ENCODE data around the gene BEX3. TPM values are rescaled to one million over a fixed set of nuclear protein-coding genes. Genes with fewer than 3 reads are reported as not detected.

The BEX3 gene
- total RNA-seq (100 to 1,000 TPM; 125 to 150 (median 135) TPM), polyA plus RNA-seq (10 to 100 TPM; 39.1 to 77.5 (median 62.6) TPM)

GRCh38 chrX:103376118-103376978, at the start of gene BEX3:
BEX3 (plus strand) TSS chrX:103376538; CDS start chrX:103377522, 984 bp downstream.
- Histone ChIP-seq H3K9me3 (no peaks in the 10 kb centered on the region), H3K4me3 (peak within 1 kb of the TSS; percentile 70 to 76 (median 72)), H3K4me1 (no peaks in the 10 kb centered on the region), H3K27ac (peak within 1 kb of the TSS; percentile 82 to 87 (median 84)), H3K27me3 (peaks cover 0 to 3% (median 0%) of the 10 kb centered on the region in 3 donors), H3K36me3 (no peaks in the 10 kb centered on the region)
- peak; percentile 80 for DNase-seq
- 4 to 5% methylated on average over 48 to 61 of the region's 62 CpGs for WGBS, 2 donors
- intact Hi-C loops (cut with DNase I): no loop called here
- peak; percentile 78 to 92 (median 83) for TF ChIP-seq POLR2AphosphoS5 (IDR thresholded peaks at IDR 0.05)
- TF ChIP-seq EP300 (IDR thresholded peaks at IDR 0.05): no peak
- TF ChIP-seq POLR2A (IDR thresholded peaks at IDR 0.05): peak in 1 of 2 donors; percentile 45
- TF ChIP-seq CTCF (IDR thresholded peaks at IDR 0.05): no peak

GRCh38 chrX:103329991-103330390, 46.3 kb upstream of the BEX3 start, which contains the start of gene TCEAL7:
TCEAL7 (plus strand) TSS chrX:103330239; CDS start chrX:103331404, 1,165 bp downstream.
- H3K36me3 ChIP-seq: no peaks in the 10 kb centered on the region
- H3K4me1 ChIP-seq: peaks cover 0 to 5% (median 0%) of the 10 kb centered on the region in 4 donors
- TF ChIP-seq EP300 (IDR thresholded peaks at IDR 0.05): no peak
- peak in 1 of 2 donors; percentile 25 for TF ChIP-seq POLR2A (IDR thresholded peaks at IDR 0.05)
- no peak for TF ChIP-seq CTCF (IDR thresholded peaks at IDR 0.05)
- peak; percentile 45 to 80 (median 62) for TF ChIP-seq POLR2AphosphoS5 (IDR thresholded peaks at IDR 0.05)
- H3K4me3 ChIP-seq: peak within 1 kb of the TSS; percentile 23 to 47 (median 44)
- DNase-seq: peak; percentile 79
- intact Hi-C loops (cut with DNase I): loop anchor here (5.0 to 10.0 kb wide), 2 partner anchors 78 to 115 kb away; partner anchors contain the start of gene BEX4
- H3K27ac ChIP-seq: peak within 1 kb of the TSS; percentile 12 to 63 (median 56)
- WGBS, 2 donors: 55 to 71% methylated on average over 11 of the region's 11 CpGs
- no peaks in the 10 kb centered on the region for H3K9me3 ChIP-seq
- peaks cover 0 to 2% (median 0%) of the 10 kb centered on the region in 3 donors for H3K27me3 ChIP-seq

GRCh38 chrX:103330681-103331288, 45.6 kb upstream of the BEX3 start:
- Histone ChIP-seq H3K9me3 (no peaks in the 10 kb centered on the region), H3K27me3 (peaks cover 0 to 2% (median 0%) of the 10 kb centered on the region in 3 donors), H3K4me1 (peaks cover 0 to 5% (median 0%) of the 10 kb centered on the region in 4 donors), H3K36me3 (no peaks in the 10 kb centered on the region), H3K4me3 (peak overlapping the region; percentile 23 to 47 (median 44)), H3K27ac (peak overlapping the region; percentile 12 to 63 (median 56))
- TF ChIP-seq POLR2A (IDR thresholded peaks at IDR 0.05) (no peak), CTCF (IDR thresholded peaks at IDR 0.05) (no peak), POLR2AphosphoS5 (IDR thresholded peaks at IDR 0.05) (no peak), EP300 (IDR thresholded peaks at IDR 0.05) (no peak)
- intact Hi-C loops (cut with DNase I): loop anchor here (10.0 kb wide), 1 partner anchor 116 kb away; the partner anchor contains the start of gene BEX4
- WGBS, 2 donors: 35 to 66% methylated on average over 21 of the region's 21 CpGs
- peak; percentile 59 for DNase-seq

- Histone ChIP-seq H3K4me3 (no peak overlapping the region), H3K27ac (no peak overlapping the region), H3K9me3 (no peaks in the 10 kb centered on the region), H3K27me3 (peaks cover 0 to 2% (median 0%) of the 10 kb centered on the region in 3 donors), H3K36me3 (no peaks in the 10 kb centered on the region), H3K4me1 (no peaks in the 10 kb centered on the region)
- 75 to 83% methylated on average over 3 of the region's 3 CpGs for WGBS, 2 donors
- DNase-seq: no peak
- intact Hi-C loops (cut with DNase I): loop anchor here (10.0 kb wide), 1 partner anchor 124 kb away; the partner anchor contains the start of gene BEX4
- TF ChIP-seq POLR2AphosphoS5 (IDR thresholded peaks at IDR 0.05) (no peak), EP300 (IDR thresholded peaks at IDR 0.05) (no peak), POLR2A (IDR thresholded peaks at IDR 0.05) (no peak), CTCF (IDR thresholded peaks at IDR 0.05) (no peak)
These were observed 37.7 kb upstream of the BEX3 start for GRCh38 chrX:103338663-103339062.

All from sigmoid colon (tissue), 7 donors.